ENCODE data around the gene ITGBL1.

- TF ChIP-seq CTCF (conservative IDR thresholded peaks at IDR 0.05; ENCODE audit: low read length) (no peak), EZH2phosphoT487 (IDR thresholded peaks at IDR 0.05; ENCODE audit: borderline replicate concordance, low read depth, low read length) (no peak)
Measured at GRCh38 chr13:101714195-101714594, 261.7 kb downstream of the ITGBL1 start.
